KOPT-K1 (cell line): ENCODE results near the gene CFLAR.

Source experiments
- H3K27ac ChIP-seq: fragments of 200-600 bp; sonication (generic); 2 replicates; pipeline ENCODE4 v1.5.1; 2016; ENCODE audit warnings: antibody characterized with exemption, mild to moderate bottlenecking, low read depth, low read length; ENCODE audit not compliant: poor library complexity, severe bottlenecking
- H3K36me3 ChIP-seq: fragments of 200-600 bp; sonication (generic); 2 replicates; pipeline ENCODE4 v1.5.1; 2017; ENCODE audit warnings: antibody characterized with exemption, mild to moderate bottlenecking, low read length, moderate library complexity; ENCODE audit not compliant: insufficient read depth
- H3K9me3 ChIP-seq: fragments of 200-600 bp; sonication (generic); 2 replicates; pipeline ENCODE4 v1.5.1; 2017; ENCODE audit warnings: antibody characterized with exemption, low read length, mild to moderate bottlenecking; ENCODE audit not compliant: insufficient read depth, poor library complexity, severe bottlenecking

CFLAR gene

GRCh38 chr2:201116115-201116958, at the start of gene CFLAR:
TSS of gene CFLAR (plus strand) at chr2:201116164. CDS start at chr2:201129866, 13,702 bp downstream.
- Histone ChIP-seq H3K36me3 (no peaks in the 10 kb centered on the region), H3K27ac (peak within 1 kb of the TSS; percentile 97), H3K9me3 (no peaks in the 10 kb centered on the region)

GRCh38 chr2:201070948-201071478, 45.0 kb upstream of the CFLAR start:
- Histone ChIP-seq H3K27ac (peak overlapping the region; percentile 93), H3K36me3 (no peaks in the 10 kb centered on the region), H3K9me3 (no peaks in the 10 kb centered on the region)

- H3K36me3 ChIP-seq, result no peaks in the 10 kb centered on the region
- H3K9me3 ChIP-seq, result no peaks in the 10 kb centered on the region
- H3K27ac ChIP-seq, result peak within 1 kb of the TSS; percentile 93
These were observed 44.3 kb upstream of the CFLAR start, which contains the start of the genes HYCC2 and NDUFB3 for GRCh38 chr2:201071479-201072200. TSS of gene HYCC2 (minus strand) at chr2:201071671. CDS start at chr2:201024009, 47,662 bp downstream. TSS of gene NDUFB3 (plus strand) at chr2:201072001. CDS start at chr2:201078883, 6,882 bp downstream.

GRCh38 chr2:201072201-201072530, 43.8 kb upstream of the CFLAR start:
- H3K36me3 ChIP-seq, result no peaks in the 10 kb centered on the region
- H3K9me3 ChIP-seq, result no peaks in the 10 kb centered on the region
- peak overlapping the region; percentile 93 for H3K27ac ChIP-seq

GRCh38 chr2:201073071-201073470, 42.9 kb upstream of the CFLAR start:
- Histone ChIP-seq H3K9me3 (no peaks in the 10 kb centered on the region), H3K27ac (no peak overlapping the region), H3K36me3 (no peaks in the 10 kb centered on the region)

GRCh38 chr2:201074996-201075395, 41.0 kb upstream of the CFLAR start:
- Histone ChIP-seq H3K36me3 (peaks cover 14% of the 10 kb centered on the region), H3K9me3 (no peaks in the 10 kb centered on the region), H3K27ac (no peak overlapping the region)

- Histone ChIP-seq H3K9me3 (no peaks in the 10 kb centered on the region), H3K27ac (no peak overlapping the region), H3K36me3 (peaks cover 80% of the 10 kb centered on the region)
These were observed 31.1 kb upstream of the CFLAR start for GRCh38 chr2:201084863-201085262.

GRCh38 chr2:201090574-201090973, 25.4 kb upstream of the CFLAR start:
- no peaks in the 10 kb centered on the region for H3K9me3 ChIP-seq
- H3K36me3 ChIP-seq, result peaks cover 40% of the 10 kb centered on the region
- no peak overlapping the region for H3K27ac ChIP-seq

GRCh38 chr2:201093573-201093972, 22.4 kb upstream of the CFLAR start:
- Histone ChIP-seq H3K9me3 (no peaks in the 10 kb centered on the region), H3K36me3 (peaks cover 16% of the 10 kb centered on the region), H3K27ac (no peak overlapping the region)

GRCh38 chr2:201100497-201100896, 15.5 kb upstream of the CFLAR start:
- Histone ChIP-seq H3K27ac (no peak overlapping the region), H3K9me3 (no peaks in the 10 kb centered on the region), H3K36me3 (no peaks in the 10 kb centered on the region)

GRCh38 chr2:201105759-201106158, 10.2 kb upstream of the CFLAR start:
- Histone ChIP-seq H3K9me3 (no peaks in the 10 kb centered on the region), H3K27ac (no peak overlapping the region), H3K36me3 (no peaks in the 10 kb centered on the region)

- Histone ChIP-seq H3K36me3 (no peaks in the 10 kb centered on the region), H3K27ac (no peak overlapping the region), H3K9me3 (no peaks in the 10 kb centered on the region)
These were observed 8.3 kb upstream of the CFLAR start for GRCh38 chr2:201107624-201108023.

- H3K27ac ChIP-seq, result no peak overlapping the region
These were observed 7.6 kb upstream of the CFLAR start for GRCh38 chr2:201108341-201108740.

GRCh38 chr2:201109186-201109585, 6.8 kb upstream of the CFLAR start:
- Histone ChIP-seq H3K9me3 (no peaks in the 10 kb centered on the region), H3K27ac (no peak overlapping the region), H3K36me3 (no peaks in the 10 kb centered on the region)

More at GRCh38 chr2:201108341-201108740, 7.6 kb upstream of the CFLAR start:
- no peaks in the 10 kb centered on the region for H3K36me3 ChIP-seq
- H3K9me3 ChIP-seq, result no peaks in the 10 kb centered on the region

GRCh38 chr2:201110615-201111014, 5.3 kb upstream of the CFLAR start:
- no peaks in the 10 kb centered on the region for H3K36me3 ChIP-seq

More at GRCh38 chr2:201110615-201111014, 5.3 kb upstream of the CFLAR start:
- H3K27ac ChIP-seq, result no peak overlapping the region
- no peaks in the 10 kb centered on the region for H3K9me3 ChIP-seq
